HL-60 (cell line): Measurements from ENCODE around the gene GLI2.

Experiments used
- POLR2AphosphoS5 ChIP-seq: IDR thresholded peaks from 2 replicates; pipeline ENCODE4 v1.6.1; 2012; ENCODE audit warnings: low read depth
- SPI1 ChIP-seq: IDR thresholded peaks from 2 replicates; pipeline ENCODE4 v1.6.1; 2012; ENCODE audit warnings: low read depth, mild to moderate bottlenecking, borderline replicate concordance
- TF ChIP-seq, protein P1 (sequence below): IDR thresholded peaks from one replicate; pipeline ENCODE4 v1.5.1; 2011; ENCODE audit warnings: low read length, control low read depth, inconsistent platforms; ENCODE audit not compliant: insufficient read depth

- TF ChIP-seq, protein P1, sequence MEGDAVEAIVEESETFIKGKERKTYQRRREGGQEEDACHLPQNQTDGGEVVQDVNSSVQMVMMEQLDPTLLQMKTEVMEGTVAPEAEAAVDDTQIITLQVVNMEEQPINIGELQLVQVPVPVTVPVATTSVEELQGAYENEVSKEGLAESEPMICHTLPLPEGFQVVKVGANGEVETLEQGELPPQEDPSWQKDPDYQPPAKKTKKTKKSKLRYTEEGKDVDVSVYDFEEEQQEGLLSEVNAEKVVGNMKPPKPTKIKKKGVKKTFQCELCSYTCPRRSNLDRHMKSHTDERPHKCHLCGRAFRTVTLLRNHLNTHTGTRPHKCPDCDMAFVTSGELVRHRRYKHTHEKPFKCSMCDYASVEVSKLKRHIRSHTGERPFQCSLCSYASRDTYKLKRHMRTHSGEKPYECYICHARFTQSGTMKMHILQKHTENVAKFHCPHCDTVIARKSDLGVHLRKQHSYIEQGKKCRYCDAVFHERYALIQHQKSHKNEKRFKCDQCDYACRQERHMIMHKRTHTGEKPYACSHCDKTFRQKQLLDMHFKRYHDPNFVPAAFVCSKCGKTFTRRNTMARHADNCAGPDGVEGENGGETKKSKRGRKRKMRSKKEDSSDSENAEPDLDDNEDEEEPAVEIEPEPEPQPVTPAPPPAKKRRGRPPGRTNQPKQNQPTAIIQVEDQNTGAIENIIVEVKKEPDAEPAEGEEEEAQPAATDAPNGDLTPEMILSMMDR, result no peak
- TF ChIP-seq SPI1 (no peak), POLR2AphosphoS5 (no peak)
These were observed 47.7 kb downstream of the GLI2 start for GRCh38 chr2:120783371-120783791.
